ENCODE measurements around the gene SETD4.

DNA sequence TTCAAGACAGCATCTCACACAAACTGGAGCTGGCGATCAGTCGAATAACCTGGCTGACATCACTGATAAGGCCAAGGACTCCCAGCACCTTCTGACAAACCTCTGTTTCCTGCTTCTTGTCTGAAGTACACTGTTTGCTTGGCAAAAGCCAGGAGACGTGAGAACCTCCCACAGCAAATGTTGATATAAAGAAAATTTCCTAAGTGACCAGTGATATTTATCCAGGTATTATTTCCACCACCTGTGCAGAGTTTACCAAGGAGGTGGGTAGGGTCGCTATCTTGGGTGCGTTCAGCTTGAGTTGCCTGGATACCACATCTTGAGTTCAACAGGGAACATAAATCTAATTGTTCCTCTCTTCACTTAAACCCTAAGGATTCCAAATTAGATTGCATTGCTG is 72.9 kb downstream of the SETD4 start:
- TF ChIP-seq, protein P1, sequence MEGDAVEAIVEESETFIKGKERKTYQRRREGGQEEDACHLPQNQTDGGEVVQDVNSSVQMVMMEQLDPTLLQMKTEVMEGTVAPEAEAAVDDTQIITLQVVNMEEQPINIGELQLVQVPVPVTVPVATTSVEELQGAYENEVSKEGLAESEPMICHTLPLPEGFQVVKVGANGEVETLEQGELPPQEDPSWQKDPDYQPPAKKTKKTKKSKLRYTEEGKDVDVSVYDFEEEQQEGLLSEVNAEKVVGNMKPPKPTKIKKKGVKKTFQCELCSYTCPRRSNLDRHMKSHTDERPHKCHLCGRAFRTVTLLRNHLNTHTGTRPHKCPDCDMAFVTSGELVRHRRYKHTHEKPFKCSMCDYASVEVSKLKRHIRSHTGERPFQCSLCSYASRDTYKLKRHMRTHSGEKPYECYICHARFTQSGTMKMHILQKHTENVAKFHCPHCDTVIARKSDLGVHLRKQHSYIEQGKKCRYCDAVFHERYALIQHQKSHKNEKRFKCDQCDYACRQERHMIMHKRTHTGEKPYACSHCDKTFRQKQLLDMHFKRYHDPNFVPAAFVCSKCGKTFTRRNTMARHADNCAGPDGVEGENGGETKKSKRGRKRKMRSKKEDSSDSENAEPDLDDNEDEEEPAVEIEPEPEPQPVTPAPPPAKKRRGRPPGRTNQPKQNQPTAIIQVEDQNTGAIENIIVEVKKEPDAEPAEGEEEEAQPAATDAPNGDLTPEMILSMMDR (conservative IDR thresholded peaks at IDR 0.05; ENCODE audit: low read depth, low read length), result no peak
- TF ChIP-seq EZH2phosphoT487 (IDR thresholded peaks at IDR 0.05; ENCODE audit: borderline replicate concordance, low read length), result no peak
- TF ChIP-seq EZH2 (IDR thresholded peaks at IDR 0.05; ENCODE audit: low read length, unreplicated experiment), result no peak
